GM21381 (cell line): ENCODE data around the gene COL15A1.

Experiments used
- ATAC-seq: cut with Tn5 transposase; IDR thresholded peaks from one replicate; pipeline ENCODE4 v1.9.1; 2021; ENCODE audit warnings: mild to moderate bottlenecking, moderate library complexity; ENCODE audit not compliant: unreplicated experiment

The COL15A1 gene

DNA sequence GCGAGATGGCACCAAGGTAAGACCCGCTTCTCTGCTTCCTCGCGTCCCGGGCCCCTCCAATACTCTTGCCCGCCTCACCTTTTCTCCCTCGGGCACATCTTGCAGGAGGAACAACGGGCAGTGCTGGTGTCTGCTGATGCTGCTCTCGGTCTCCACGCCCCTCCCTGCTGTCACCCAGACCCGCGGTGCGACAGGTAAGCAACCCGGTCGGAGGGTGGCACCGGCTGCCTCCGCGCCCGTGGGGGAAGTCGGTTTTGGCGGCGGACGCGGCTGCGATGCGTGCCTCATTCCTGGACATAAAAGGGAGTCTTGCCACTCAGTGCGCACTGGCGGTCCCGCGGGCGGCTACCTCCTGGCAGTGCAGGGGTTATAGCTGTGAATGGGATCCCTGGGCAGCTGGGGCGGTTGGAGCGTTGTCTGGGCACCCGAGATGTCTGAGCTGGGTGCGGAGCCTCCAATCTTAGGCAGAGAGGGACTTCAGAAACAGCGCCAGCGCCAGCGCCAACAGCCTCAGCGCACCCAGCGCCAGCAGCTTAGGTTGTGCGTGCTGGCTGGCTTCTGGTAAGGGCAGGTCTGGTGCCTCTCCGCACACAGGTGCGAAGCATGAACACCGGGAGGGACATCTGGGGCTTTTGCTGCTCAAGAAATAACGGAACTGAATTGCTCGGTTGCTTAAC, 488 bp downstream of the COL15A1 start:
- no peak for ATAC-seq

DNA sequence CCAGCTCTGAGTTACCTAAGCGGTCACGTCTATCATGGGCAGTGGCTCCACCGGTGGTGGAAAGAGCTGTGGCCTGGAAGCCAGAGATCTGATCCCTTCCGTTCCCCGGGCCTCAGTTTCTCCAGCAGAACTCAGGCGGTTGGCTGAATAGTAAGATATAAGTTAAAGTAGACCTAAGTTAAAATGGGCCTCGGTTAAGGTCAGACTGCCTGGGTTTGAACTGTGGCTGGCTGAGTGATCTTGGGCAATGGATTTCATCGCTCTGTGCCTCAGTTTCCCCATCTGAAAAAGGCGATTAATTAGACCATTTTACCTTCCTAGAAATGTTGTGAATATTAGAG, 997 bp downstream of the COL15A1 start:
- ATAC-seq: no peak

- no peak for ATAC-seq
Measured at GRCh38 chr9:98949565-98949964, 5.9 kb downstream of the COL15A1 start.

GRCh38 chr9:98950262-98950661, 6.6 kb downstream of the COL15A1 start:
- no peak for ATAC-seq

GRCh38 chr9:98951967-98952366, 8.3 kb downstream of the COL15A1 start:
- no peak for ATAC-seq

DNA sequence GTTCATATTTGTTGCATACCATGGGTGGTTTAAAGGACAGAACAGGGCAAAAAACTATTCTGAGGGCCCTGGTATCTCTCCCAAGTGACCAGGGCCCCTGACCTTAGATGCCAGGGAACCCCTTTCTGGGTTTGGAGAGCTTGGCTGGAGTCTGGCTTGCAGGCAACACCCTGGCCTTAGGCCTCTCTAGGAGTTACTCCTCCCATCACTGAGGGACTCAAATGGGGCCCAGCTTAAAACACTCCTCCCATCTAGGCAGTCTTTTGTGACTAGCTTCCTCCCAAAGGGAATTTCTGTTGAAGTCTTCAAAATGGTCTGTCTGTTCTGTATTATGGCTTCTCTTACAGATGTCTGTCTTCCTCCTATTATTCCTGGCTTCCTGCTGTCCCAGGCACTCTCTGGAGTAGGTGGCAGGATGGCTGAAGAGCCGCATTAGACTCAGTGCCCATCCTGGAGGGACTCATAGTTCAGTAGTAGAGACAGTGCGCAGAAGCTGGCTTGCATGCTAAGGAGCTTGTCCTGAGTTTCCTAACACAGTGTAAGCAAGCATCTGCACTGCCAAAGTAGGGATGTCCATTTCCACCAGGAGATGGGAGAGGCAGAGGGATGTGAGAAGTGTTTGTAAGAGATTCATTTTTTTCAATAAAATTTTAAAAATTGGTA, 10.0 kb downstream of the COL15A1 start:
- ATAC-seq: no peak

GRCh38 chr9:98954244-98954610, 10.5 kb downstream of the COL15A1 start:
- ATAC-seq: no peak

- no peak for ATAC-seq
Measured at GRCh38 chr9:98955259-98955658, 11.6 kb downstream of the COL15A1 start.

- ATAC-seq: no peak
Measured at GRCh38 chr9:98957826-98958225, 14.1 kb downstream of the COL15A1 start.

DNA sequence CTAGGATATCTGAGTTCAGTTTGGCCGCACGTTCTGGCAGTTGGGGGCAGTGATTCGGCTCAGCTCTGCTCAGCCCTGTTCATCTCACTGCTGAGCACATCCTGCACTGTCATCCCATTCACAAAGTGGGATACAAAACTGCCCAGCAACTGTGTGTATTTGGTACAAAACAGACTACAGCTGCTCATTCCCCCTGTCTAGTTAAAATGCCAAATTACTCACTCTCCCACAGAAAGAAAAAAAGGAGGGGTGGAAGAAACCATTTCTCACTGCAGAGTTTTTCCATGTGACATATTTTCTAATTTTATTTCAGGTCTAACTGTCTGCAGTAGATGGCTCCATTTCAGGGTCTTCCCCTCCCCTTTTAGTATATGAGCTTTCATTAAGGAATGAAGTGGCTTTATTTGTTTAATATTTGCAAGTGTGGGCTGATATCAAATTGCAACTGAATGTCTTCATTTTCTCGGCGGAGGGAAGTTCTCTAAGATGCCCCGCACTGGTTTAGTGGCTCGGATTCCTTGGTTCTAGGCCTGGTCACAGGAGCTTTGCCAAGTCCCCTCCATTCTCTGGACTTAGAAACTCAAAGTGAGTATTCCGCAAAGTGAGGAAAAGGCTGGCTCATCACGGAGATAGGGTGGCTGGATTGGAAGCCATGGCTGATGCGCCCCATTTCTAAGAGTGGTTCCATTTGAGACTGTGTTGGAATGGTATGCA, 14.7 kb downstream of the COL15A1 start:
- no peak for ATAC-seq

GRCh38 chr9:98960409-98960808, 16.7 kb downstream of the COL15A1 start:
- no peak for ATAC-seq

DNA sequence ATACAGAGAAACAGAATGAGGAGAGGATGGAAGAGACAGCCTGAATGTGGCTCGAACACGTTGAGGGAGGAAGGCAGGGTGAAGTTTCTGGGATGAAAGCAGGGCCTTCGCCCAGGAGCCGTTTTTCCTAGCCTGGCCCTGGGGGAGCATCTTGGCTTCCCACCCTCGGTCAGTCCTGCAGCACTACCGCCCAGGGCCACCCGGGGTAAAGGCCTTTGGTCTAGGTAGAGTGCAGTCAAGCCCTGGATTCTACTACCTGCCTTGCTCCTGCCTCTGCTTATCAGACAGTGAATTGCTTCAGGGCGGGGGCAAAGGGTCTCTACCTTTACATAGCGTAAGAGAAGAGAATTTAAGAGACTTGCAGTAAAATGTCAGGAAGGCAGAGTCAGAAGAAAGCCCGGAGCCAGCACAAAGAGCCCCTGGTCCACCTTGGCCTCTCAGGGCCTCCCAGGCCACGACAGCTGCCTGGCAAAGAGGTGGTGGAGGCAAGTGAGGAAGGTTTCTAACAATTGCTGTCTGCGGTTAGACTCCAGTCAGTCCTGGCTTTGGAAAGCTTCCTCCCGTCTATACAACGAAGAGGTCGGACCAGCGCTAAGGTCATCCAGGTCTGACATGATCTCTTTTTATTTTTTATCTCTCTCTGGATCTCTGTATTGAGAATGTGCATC, 17.9 kb downstream of the COL15A1 start:
- ATAC-seq: no peak

DNA sequence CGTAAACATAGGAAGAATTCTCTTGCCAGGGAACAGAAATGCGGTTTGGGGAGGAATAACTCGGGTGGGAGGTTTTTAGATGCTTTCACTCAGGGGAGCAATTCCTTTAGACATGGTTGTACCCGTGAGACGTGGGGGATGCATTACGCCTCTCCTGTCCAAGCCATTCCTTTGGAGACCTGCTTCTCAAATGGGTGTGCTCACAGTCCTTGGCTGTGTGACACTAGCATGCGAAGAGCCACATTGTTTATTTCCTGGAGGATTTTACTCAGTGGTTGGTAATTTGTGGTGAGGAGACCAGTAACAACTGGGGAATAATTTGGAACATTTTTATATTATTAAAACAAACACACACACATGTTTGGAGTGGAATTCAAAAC, 18.5 kb downstream of the COL15A1 start:
- no peak for ATAC-seq

GRCh38 chr9:98962861-98963260, 19.2 kb downstream of the COL15A1 start:
- no peak for ATAC-seq

GRCh38 chr9:98964201-98964600, 20.5 kb downstream of the COL15A1 start:
- ATAC-seq: no peak

DNA sequence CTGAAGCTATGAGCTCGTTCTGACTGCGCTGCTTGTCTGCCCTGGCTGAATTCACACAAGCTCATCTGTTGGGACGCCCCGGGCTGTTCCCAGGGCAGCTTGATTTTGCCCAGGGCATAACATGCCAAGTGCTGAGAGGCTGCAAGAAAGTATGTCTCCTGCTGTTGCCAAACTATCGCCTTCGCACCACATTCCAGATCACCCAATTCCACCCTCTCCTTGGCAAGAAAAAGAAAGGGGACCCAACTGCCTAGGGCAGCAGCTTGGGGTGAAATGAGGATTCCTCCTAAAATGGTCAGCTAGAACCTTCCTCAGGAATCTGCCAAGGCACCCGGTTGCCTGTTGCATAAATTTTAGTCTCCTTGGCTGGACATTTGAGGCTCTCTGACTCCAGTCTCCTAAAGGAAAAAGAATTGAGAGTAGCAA, 21.2 kb downstream of the COL15A1 start:
- no peak for ATAC-seq

DNA sequence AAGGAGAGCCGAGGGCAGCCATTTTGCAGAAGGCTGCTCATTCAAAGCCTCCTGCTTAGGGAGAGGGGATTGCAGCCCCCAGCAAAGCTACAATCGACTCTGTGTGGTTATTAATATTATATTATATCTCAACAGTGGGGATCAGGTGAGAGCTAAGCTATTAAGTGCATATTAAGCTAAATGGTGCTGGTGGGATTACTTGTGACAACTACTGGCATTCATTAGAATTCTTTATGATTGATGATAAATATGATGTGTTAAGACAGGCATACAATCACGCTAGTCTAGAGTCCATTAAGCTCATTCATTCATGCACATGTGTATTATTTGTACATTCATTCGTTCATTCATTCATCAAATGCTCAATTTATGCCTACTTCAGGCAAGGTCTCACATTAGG, 23.0 kb downstream of the COL15A1 start:
- no peak for ATAC-seq

DNA sequence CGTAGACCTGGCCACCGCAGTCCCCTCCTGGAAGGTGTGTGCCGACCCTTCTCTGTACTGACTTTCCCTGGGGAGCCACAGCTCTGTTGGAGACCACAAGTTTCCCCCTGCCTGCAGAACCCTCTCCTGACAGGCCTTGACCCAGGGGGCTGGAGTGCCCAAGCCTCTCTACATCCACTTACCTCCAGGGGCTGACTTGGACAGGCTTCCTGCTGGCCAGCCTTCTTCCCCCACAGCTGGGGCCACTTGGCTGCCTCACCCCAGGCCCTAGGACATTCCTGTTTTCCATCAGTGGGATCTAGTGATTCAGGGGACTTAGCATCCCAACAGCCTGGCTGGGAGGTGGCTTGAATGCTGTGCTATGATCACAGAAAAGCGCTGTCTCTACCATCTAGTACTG, 23.6 kb downstream of the COL15A1 start:
- no peak for ATAC-seq

GRCh38 chr9:98967680-98968079, 24.0 kb downstream of the COL15A1 start:
- ATAC-seq: no peak

DNA sequence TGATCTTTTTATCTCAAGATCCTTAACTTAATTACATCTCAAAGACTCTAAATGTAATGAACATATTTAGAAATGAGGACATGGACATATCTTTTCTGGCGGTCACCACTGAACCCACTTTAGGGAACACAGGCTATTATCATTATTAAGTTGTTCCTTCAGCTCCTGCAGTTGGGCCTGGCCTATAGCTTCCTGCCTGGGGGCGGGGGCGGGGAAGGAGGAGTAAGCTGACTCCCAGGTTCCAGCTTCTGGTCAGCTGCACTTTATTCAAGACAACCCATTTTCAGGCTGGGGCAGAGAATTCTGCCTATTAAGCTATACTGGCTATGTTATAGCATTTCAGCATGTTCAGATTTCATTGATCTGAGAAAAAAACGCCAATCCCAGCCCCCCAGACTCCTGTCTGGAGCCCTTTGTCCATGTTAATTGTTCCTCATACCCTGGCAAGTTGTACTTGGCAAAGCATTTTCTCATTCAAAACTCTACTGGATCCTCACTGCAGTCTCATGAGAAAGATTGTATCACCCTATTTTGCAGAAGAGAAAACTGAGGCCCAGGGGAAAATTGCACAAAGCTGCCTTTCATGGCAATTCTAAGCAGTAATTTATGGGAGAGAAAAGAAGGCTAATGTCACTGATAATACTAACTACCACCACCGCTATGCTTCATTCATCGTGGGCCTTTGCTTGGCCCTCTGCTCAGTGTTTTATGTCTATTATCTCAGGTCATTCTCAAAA, 25.1 kb downstream of the COL15A1 start:
- ATAC-seq: no peak

DNA sequence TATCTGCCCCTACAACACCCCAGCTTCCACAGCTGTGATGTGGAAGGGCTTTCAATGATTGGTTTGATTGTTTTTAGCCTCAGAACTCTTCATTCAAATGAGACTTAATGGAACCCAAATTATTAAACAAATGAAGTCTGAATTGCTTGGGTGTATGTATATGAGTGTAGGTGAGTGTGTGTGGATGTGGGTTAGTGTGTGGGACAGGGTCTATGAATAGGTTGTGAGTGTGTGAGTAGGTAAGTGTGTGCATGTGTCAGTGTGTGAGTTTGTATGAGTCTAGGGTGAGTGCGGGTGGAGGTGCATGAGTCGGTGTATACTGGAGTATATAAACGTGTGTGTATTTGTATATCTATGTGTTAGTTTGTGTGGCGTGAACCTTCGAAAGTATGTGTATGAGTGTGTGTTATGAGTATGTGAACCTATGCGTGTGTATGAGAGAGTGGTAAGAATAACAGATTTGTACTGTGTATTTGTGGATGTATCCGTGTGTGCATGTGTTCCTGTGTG, 26.9 kb downstream of the COL15A1 start:
- no peak for ATAC-seq
